ENCODE data around the gene L3MBTL3.

L3MBTL3 gene

GRCh38 chr6:130188207-130188899, 170.0 kb downstream of the L3MBTL3 start:
- DNase-seq: no peak

DNA sequence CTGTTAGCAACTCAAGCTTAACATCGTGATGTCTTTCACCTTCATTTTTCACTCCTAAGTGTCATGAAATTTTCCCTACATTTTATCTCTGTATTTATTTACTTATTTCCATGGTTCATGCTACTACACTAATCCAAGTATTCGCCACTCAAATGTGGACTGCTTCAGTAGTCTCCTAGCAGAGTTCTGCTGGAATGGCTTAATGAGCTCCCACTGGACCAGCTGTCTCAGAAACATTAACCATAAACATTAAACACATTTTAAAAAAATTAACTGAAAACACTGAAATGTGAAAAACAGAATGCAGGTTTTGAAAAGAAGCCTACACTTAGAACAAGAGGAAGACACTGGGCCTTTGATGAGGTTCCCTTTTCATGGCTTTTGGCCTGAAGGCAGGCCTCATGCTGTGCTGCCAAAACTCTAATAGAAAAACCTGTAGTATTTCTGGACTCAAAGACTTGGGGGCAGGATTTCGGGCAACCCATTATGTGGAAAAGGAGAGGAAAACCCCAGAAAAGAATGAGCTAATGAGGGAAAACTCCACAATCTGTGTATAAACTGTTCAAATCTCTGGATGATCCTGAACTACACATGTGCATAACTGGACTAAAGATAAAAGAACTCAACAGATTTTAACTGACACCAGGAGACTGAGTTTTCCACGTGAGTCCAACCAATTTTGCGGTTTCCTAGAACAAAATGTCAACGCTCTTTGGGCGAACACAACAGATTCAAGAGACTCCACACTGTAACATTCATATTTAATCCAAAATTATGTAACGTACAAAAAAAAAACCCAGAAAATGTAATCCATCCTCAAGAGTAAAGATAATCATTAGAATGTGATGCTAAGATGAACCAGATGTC, 171.4 kb downstream of the L3MBTL3 start:
- DNase-seq: peak; percentile 9 to 32

All from inflammatory macrophage treated with lipopolysaccharide for 1 hour (primary cell).